ENCODE data around the gene ZNF217. TPM values are rescaled to one million over a fixed set of nuclear protein-coding genes. Genes with fewer than 3 reads are reported as not detected.

ZNF217 gene
- total RNA-seq, 2 experiments from 2014 or later: 51.3 to 51.8 TPM

GRCh38 chr20:53579581-53580375 is 13.9 kb downstream of the ZNF217 start:
- ATAC-seq (peak; percentile 29), DNase-seq (peak; percentile 50)
- ChIA-PET POLR2A (interaction anchor here (0.8 to 1.9 kb wide), 11 partner anchors 8 to 370 kb away, joined by 3 to 6 read pairs (median 3); partner anchors contain the start of gene ZNF217), CTCF (interaction anchor here (0.7 to 6.4 kb wide), 17 partner anchors 9 to 619 kb away, joined by 3 to 65 read pairs (median 3); no protein-coding TSS in a partner anchor)
- peak overlapping the region; percentile 90 for H3K4me3 Mint-ChIP-seq
- TF ChIP-seq CTCF (IDR thresholded peaks at IDR 0.05): peak; percentile 1
- H3K4me1 Mint-ChIP-seq (ENCODE audit: low read depth): peaks cover 80% of the 10 kb centered on the region
- H3K27ac Mint-ChIP-seq: peak overlapping the region; percentile 94
- H3K36me3 Mint-ChIP-seq (ENCODE audit: low read depth): peaks cover 77% of the 10 kb centered on the region
- intact Hi-C loops (cut with micrococcal nuclease): loop anchor here (1.0 to 5.0 kb wide), 5 partner anchors 78 to 368 kb away; no protein-coding TSS in a partner anchor
- no peaks in the 10 kb centered on the region for H3K9me3 Mint-ChIP-seq
- no peaks in the 10 kb centered on the region for H3K27me3 Mint-ChIP-seq

- no peaks in the 10 kb centered on the region for H3K27me3 Mint-ChIP-seq
- peaks cover 77% of the 10 kb centered on the region for H3K4me1 Mint-ChIP-seq (ENCODE audit: low read depth)
Measured at GRCh38 chr20:53579266-53579580, 14.4 kb downstream of the ZNF217 start.

GRCh38 chr20:53578492-53579222 is 15.0 kb downstream of the ZNF217 start:
- H3K4me1 Mint-ChIP-seq (ENCODE audit: low read depth): peaks cover 77% of the 10 kb centered on the region
- CTCF ChIA-PET: interaction anchor here (0.7 to 6.4 kb wide), 16 partner anchors 21 to 359 kb away, joined by 3 to 65 read pairs (median 3); no protein-coding TSS in a partner anchor
- POLR2A ChIA-PET: interaction anchor here (0.7 to 1.8 kb wide), 9 partner anchors 11 to 371 kb away, joined by 3 to 6 read pairs (median 3); partner anchors contain the start of gene ZNF217
- no peaks in the 10 kb centered on the region for H3K9me3 Mint-ChIP-seq
- peak overlapping the region; percentile 90 for H3K4me3 Mint-ChIP-seq
- peaks cover 87% of the 10 kb centered on the region for H3K36me3 Mint-ChIP-seq (ENCODE audit: low read depth)
- no peaks in the 10 kb centered on the region for H3K27me3 Mint-ChIP-seq
- ATAC-seq (peak; percentile 41), DNase-seq (peak; percentile 69)
- peak overlapping the region; percentile 94 for H3K27ac Mint-ChIP-seq
- TF ChIP-seq CTCF (IDR thresholded peaks at IDR 0.05): peak; percentile 88
- intact Hi-C loops (cut with micrococcal nuclease): loop anchor here (1.0 to 5.0 kb wide), 4 partner anchors 79 to 369 kb away; no protein-coding TSS in a partner anchor

More at GRCh38 chr20:53579266-53579580, 14.4 kb downstream of the ZNF217 start:
- ChIA-PET CTCF (interaction anchor here (0.7 to 6.4 kb wide), 16 partner anchors 9 to 620 kb away, joined by 3 to 65 read pairs (median 3); no protein-coding TSS in a partner anchor), POLR2A (interaction anchor here (0.9 to 1.9 kb wide), 8 partner anchors 12 to 371 kb away, joined by 3 to 6 read pairs (median 3); partner anchors contain the start of gene ZNF217)
- Mint-ChIP-seq H3K27ac (peak overlapping the region; percentile 94), H3K4me3 (peak overlapping the region; percentile 90), H3K9me3 (no peaks in the 10 kb centered on the region), H3K36me3 (ENCODE audit: low read depth) (peaks cover 83% of the 10 kb centered on the region)
- ATAC-seq (peak; percentile 6), DNase-seq (peak; percentile 32)
- intact Hi-C loops (cut with micrococcal nuclease): loop anchor here (1.0 to 5.0 kb wide), 4 partner anchors 78 to 368 kb away; no protein-coding TSS in a partner anchor
- no peak for TF ChIP-seq CTCF (IDR thresholded peaks at IDR 0.05)

- no peaks in the 10 kb centered on the region for H3K9me3 Mint-ChIP-seq
- DNase-seq (peak; percentile 38), ATAC-seq (no peak)
- peaks cover 81% of the 10 kb centered on the region for H3K4me1 Mint-ChIP-seq (ENCODE audit: low read depth)
- H3K27me3 Mint-ChIP-seq: no peaks in the 10 kb centered on the region
- intact Hi-C loops (cut with micrococcal nuclease): loop anchor here (5.0 kb wide), 3 partner anchors 81 to 371 kb away; no protein-coding TSS in a partner anchor
- H3K27ac Mint-ChIP-seq: peak overlapping the region; percentile 94
- ChIA-PET CTCF (interaction anchor here (0.7 to 6.4 kb wide), 5 partner anchors 15 to 361 kb away, joined by 3 to 65 read pairs (median 6); no protein-coding TSS in a partner anchor), POLR2A (interaction anchor here (1.1 to 1.8 kb wide), 3 partner anchors 9 to 15 kb away, joined by 3 to 5 read pairs (median 5); no protein-coding TSS in a partner anchor)
- peaks cover 88% of the 10 kb centered on the region for H3K36me3 Mint-ChIP-seq (ENCODE audit: low read depth)
- H3K4me3 Mint-ChIP-seq: peak overlapping the region; percentile 36
- TF ChIP-seq CTCF (IDR thresholded peaks at IDR 0.05): no peak
Measured at GRCh38 chr20:53576586-53577318, 16.9 kb downstream of the ZNF217 start.

Measured in activated CD8-positive, alpha-beta T cell treated with anti-CD3 and anti-CD28 coated beads for 36 hours (primary cell).